D721Med (cell line): ENCODE measurements around the gene MDP1.
"Not testable (repeated sequence)": the region's sequence is repeated elsewhere in the genome, so short reads cannot be mapped to it uniquely, and the experiment has no call there.

Source experiments
- DNase-seq: peaks from one replicate; pipeline ENCODE4 v3.0.0; 2011; ENCODE audit warnings: low spot score; ENCODE audit not compliant: insufficient read length
- FAIRE-seq: peaks from 2 replicates; lab custom pipeline; 2011; peaks lifted over from hg19 to GRCh38; lab: Jason Lieb, UNC
- TF ChIP-seq, protein P1 (sequence below): IDR thresholded peaks from 2 replicates; pipeline ENCODE4 v1.5.1; 2012; ENCODE audit warnings: mild to moderate bottlenecking, control low read depth; ENCODE audit not compliant: insufficient read depth; ENCODE audit errors: missing control alignments

The MDP1 gene

DNA sequence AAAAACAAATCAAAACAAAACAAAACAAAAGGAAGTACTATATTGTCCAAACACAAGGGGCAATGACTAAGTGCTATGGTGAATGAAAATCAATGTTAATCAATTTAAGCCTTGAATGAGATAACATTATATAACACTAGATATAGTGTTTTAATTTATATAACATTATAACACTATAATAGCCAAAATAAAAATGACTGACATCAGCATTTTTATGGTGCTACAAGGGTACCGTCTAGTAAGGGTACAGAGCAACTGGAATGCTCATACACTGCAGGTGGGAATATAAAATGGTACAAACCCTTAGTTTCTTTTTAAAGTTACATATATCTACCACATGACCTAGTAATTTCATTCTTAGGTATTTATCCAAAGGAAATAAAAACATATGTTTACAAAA, 10.6 kb upstream of the MDP1 start:
- DNase-seq, result no peak
- TF ChIP-seq, protein P1, sequence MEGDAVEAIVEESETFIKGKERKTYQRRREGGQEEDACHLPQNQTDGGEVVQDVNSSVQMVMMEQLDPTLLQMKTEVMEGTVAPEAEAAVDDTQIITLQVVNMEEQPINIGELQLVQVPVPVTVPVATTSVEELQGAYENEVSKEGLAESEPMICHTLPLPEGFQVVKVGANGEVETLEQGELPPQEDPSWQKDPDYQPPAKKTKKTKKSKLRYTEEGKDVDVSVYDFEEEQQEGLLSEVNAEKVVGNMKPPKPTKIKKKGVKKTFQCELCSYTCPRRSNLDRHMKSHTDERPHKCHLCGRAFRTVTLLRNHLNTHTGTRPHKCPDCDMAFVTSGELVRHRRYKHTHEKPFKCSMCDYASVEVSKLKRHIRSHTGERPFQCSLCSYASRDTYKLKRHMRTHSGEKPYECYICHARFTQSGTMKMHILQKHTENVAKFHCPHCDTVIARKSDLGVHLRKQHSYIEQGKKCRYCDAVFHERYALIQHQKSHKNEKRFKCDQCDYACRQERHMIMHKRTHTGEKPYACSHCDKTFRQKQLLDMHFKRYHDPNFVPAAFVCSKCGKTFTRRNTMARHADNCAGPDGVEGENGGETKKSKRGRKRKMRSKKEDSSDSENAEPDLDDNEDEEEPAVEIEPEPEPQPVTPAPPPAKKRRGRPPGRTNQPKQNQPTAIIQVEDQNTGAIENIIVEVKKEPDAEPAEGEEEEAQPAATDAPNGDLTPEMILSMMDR, result no peak
- no peak for FAIRE-seq

DNA sequence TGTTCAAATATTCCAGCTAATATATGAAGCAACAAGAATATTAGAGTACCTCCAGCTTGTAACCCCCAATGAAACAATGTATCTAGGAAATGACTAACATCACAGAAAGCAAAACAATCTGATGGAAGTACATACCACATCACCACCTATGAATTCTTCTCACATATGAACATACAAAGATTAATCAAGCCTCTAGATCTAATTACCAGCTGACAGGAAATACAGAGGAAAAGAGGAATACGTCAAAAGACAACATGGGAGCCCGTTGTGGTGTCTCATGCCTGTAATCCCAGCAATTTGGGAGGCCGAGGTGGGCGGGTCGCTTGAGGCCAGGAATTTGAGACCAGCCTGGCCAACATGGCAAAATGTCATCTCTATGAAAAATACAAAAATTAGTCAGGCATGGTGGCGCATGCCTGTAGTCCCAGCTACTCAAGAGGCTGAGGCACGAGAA, 8.8 kb upstream of the MDP1 start:
- TF ChIP-seq, protein P1, result no peak
- FAIRE-seq (no peak), DNase-seq (no peak)

DNA sequence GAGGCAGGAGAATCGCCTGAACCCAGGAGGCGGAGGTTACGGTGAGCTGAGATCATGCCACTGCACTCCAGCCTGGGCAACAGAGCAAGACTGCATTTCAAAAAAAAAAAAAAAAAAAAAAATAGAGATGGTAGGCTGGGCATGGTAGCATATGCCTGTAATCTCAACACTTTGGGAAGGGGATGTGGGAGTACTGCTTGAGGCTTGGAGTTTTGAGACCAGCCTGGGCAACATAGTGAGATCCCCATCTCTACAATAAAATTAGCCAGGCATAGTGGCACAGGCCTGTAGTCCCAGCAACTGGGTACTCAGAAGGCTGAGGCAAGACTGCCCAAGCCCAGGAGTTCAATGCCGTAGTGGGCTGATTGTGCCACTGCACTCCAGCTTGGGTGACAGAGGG, 7.1 kb upstream of the MDP1 start:
- not testable (repeated sequence) for FAIRE-seq, DNase-seq

DNA sequence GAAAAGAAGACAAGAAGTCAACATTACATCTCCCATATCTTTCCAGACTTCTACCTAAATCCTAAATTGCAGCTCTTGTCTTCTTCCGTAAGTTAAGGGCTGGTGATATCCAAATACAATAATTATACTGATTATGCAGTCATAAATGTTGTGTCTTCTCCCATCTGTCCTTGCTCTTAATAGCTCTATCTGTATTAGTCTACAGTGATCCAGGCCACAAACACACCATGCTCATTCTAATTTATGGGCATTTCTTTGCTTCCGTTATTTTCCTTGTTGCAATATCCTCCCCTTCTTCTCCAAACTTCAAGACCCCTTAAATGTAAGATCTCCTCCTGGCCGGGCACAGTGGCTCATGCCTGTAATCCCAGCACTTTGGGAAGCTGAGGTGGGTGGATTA, 3.7 kb upstream of the MDP1 start:
- TF ChIP-seq, protein P1, result no peak
- DNase-seq, result no peak
- FAIRE-seq, result no peak

DNA sequence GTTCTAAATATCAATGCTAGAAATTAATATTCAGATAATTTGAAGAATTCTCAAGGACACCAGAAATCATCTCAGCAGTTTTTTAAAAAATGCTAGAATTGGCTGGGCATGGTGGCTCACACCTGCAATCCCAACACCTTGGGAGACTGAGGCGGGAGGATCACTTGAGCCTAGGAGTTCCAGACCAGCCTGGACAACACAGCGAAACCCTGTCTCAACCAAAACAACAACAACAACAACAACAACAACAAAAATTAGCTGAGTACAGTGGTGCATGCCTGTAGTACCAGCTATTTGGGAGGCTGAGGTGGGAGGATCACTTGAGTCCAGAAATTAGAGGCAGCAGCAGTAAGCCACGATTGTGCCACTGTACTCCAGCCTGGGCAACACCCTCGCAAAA, 3.2 kb upstream of the MDP1 start:
- FAIRE-seq (no peak), DNase-seq (no peak)
- TF ChIP-seq, protein P1, result no peak

DNA sequence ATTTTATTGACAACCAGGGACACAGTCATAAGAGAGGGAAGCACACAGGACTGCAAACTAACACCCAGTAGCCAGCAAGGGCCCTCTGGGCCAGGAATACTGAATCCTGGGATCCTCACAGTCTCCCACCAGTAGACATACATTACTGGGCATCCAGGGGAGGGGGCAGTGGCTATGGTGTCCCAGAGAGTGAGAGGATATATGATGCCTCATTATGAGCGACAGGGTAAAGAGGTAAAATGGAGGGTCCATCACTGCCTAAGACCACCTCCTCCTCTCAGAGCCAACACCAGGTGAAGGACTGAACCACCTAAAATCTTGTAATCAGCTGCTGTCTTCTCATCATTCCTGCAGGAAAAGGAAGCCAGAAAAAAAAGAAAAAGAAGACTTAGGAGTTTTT, 1.0 kb upstream of the MDP1 start:
- not testable (repeated sequence) for DNase-seq, FAIRE-seq

DNA sequence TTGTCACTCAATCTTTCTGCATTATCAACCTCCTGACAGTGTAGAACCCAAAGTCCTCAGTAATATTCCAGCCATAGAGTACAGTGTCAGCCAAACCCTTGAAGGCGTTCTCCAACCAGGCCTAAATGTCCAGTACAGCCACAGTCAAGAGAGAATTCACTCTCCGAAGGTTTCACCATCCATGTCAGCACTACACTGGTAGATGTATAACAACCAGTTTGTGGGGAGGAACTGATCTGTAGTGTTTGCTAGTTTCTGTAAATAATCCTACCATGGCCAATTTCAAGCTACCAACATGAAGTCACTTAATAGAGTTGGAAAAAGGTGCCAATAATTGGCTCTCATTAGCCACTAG, 456 bp upstream of the MDP1 start:
- FAIRE-seq (no peak), DNase-seq (no peak)
- TF ChIP-seq, protein P1, result no peak

DNA sequence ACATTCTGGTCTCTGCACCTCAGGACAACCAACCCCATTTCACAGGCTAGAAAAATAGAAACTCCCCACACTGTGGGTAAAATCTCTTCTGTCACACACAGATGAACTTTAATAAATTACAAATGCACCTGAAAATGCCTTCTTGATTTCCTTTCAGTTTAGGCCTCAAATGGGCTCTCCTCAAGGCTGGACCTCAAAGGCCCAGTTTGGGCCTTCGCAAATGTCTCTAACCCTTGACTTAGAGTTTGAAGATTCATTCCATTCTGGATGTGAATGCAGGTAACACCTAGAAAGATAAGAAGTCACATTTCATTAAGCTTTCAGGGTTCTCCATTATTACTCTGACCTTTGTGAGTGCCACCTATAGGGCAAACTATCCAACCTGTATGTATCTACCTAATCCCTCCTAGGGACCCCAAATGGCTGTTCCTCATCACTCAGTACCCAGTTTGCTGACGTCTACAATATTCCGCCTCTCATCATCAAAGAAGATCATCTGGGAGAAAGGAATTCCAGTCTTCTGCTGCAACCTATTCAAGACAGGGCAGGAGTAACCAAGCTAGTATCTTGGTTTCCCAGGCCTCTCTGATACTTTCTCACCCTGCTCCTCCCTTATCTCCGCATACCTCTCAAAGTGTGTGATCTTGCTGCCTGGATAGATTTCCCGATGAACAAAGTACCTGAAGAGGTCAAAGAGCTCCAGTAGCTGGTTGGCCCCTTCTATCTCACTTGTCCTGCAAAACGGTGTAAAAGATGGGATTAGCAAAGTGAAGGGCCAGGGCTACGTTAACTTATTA, 1.8 kb downstream of the MDP1 start:
- no peak for FAIRE-seq

More for the DNA sequence above, 1.8 kb downstream of the MDP1 start:
- TF ChIP-seq, protein P1, result no peak
- no peak for DNase-seq
